Naive B cell (primary cell): ENCODE results near the gene KATNB1. TPM values are rescaled to one million over a fixed set of nuclear protein-coding genes. Genes with fewer than 3 reads are reported as not detected.
"Not testable (repeated sequence)": the region's sequence is repeated elsewhere in the genome, so short reads cannot be mapped to it uniquely, and the experiment has no call there.

Experiments
- ATAC-seq, 2 donors: fragments of 150-1000 bp; cut with Tn5 transposase; 2 replicates each; pipeline ENCODE4 v1.10.0; 2021; ENCODE audit warnings: low read depth in 2 of 2, mild to moderate bottlenecking in 2 of 2, moderate library complexity in 2 of 2
- DNase-seq: peaks from one replicate; pipeline ENCODE4 v3.0.0; 2022
- H3K27ac Mint-ChIP-seq, 6 donors: one replicate each; pipeline ENCODE4 v1.8.0; 2020 to 2022; ENCODE audit warnings: mild to moderate bottlenecking in 6 of 6, mixed read lengths in 6 of 6, moderate library complexity in 5 of 6, inconsistent platforms in 2 of 6
- H3K27me3 Mint-ChIP-seq, 3 donors: one replicate each; pipeline ENCODE4 v1.8.0; 2021 to 2022; ENCODE audit warnings: mixed read lengths in 3 of 3, mild to moderate bottlenecking in 1 of 3
- H3K36me3 Mint-ChIP-seq, 2 donors: one replicate each; pipeline ENCODE4 v1.8.0; 2020 to 2022; ENCODE audit warnings: mixed read lengths in 2 of 2, inconsistent platforms in 1 of 2, mild to moderate bottlenecking in 1 of 2
- H3K4me1 Mint-ChIP-seq, 3 donors: one replicate each; pipeline ENCODE4 v1.8.0; 2020 to 2022; ENCODE audit warnings: mixed read lengths in 3 of 3, inconsistent platforms in 1 of 3, mild to moderate bottlenecking in 1 of 3, moderate library complexity in 1 of 3
- H3K4me3 Mint-ChIP-seq, 8 donors: one replicate each; pipeline ENCODE4 v1.8.0; 2020 to 2022; ENCODE audit warnings: mild to moderate bottlenecking in 8 of 8, mixed read lengths in 8 of 8, moderate library complexity in 8 of 8, inconsistent platforms in 2 of 8
- H3K9me3 Mint-ChIP-seq, 7 donors: one replicate each; pipeline ENCODE4 v1.8.0; 2020 to 2022; ENCODE audit warnings: mixed read lengths in 7 of 7, mild to moderate bottlenecking in 5 of 7, inconsistent platforms in 2 of 7, moderate library complexity in 1 of 7
- polyA plus RNA-seq, 6 donors: library from polyadenylated mRNA; unstranded; fragments of 300-500 nt; fragmentation: Illumina TruSeq; gene quantifications; one replicate each; pipeline ENCODE4 v1.2.3, GENCODE V29; 2021; ENCODE audit warnings: low read depth in 6 of 6

KATNB1 gene
- polyA plus RNA-seq, 6 donors from 2014 or later = 6.1 to 27.2 (median 10.0) TPM

- Mint-ChIP-seq H3K4me1 (no peaks in the 10 kb centered on the region), H3K27ac (peak overlapping the region in 1 of 6 donors; percentile 59)
- ATAC-seq = no peak
These were observed 50.4 kb downstream of the KATNB1 start for GRCh38 chr16:57785924-57786323.

GRCh38 chr16:57786632-57787518 is 51.3 kb downstream of the KATNB1 start:
- H3K27ac Mint-ChIP-seq = peak overlapping the region in 2 of 6 donors; percentile 38 to 52
- DNase-seq = no peak
- peak overlapping the region in 1 of 8 donors; percentile 22 for H3K4me3 Mint-ChIP-seq
- H3K4me1 Mint-ChIP-seq = no peaks in the 10 kb centered on the region
- H3K27me3 Mint-ChIP-seq = no peaks in the 10 kb centered on the region
- H3K9me3 Mint-ChIP-seq = no peaks in the 10 kb centered on the region
- no peak for ATAC-seq
- no peaks in the 10 kb centered on the region for H3K36me3 Mint-ChIP-seq

More at GRCh38 chr16:57785924-57786323, 50.4 kb downstream of the KATNB1 start:
- Mint-ChIP-seq H3K4me3 (no peak overlapping the region), H3K36me3 (no peaks in the 10 kb centered on the region), H3K9me3 (no peaks in the 10 kb centered on the region), H3K27me3 (no peaks in the 10 kb centered on the region)
- no peak for DNase-seq

GRCh38 chr16:57787519-57787905 is 51.9 kb downstream of the KATNB1 start:
- H3K27ac Mint-ChIP-seq = peak overlapping the region in 1 of 6 donors; percentile 52
- H3K27me3 Mint-ChIP-seq = no peaks in the 10 kb centered on the region
- no peak for DNase-seq

GRCh38 chr16:57788252-57788841 is 52.8 kb downstream of the KATNB1 start:
- H3K36me3 Mint-ChIP-seq = no peaks in the 10 kb centered on the region
- DNase-seq = no peak
- no peak overlapping the region for H3K4me3 Mint-ChIP-seq
- no peak for ATAC-seq
- H3K27me3 Mint-ChIP-seq = no peaks in the 10 kb centered on the region
- H3K9me3 Mint-ChIP-seq = no peaks in the 10 kb centered on the region
- no peaks in the 10 kb centered on the region for H3K4me1 Mint-ChIP-seq
- H3K27ac Mint-ChIP-seq = no peak overlapping the region

More at GRCh38 chr16:57787519-57787905, 51.9 kb downstream of the KATNB1 start:
- ATAC-seq = no peak
- Mint-ChIP-seq H3K9me3 (no peaks in the 10 kb centered on the region), H3K4me3 (no peak overlapping the region), H3K36me3 (no peaks in the 10 kb centered on the region), H3K4me1 (no peaks in the 10 kb centered on the region)

GRCh38 chr16:57788951-57789350 is 53.4 kb downstream of the KATNB1 start:
- no peak for DNase-seq

GRCh38 chr16:57791195-57791892 is 55.8 kb downstream of the KATNB1 start:
- H3K36me3 Mint-ChIP-seq = no peaks in the 10 kb centered on the region
- H3K9me3 Mint-ChIP-seq = no peaks in the 10 kb centered on the region
- DNase-seq (no peak), ATAC-seq (no peak)
- H3K27ac Mint-ChIP-seq = no peak overlapping the region
- H3K27me3 Mint-ChIP-seq = no peaks in the 10 kb centered on the region
- H3K4me1 Mint-ChIP-seq = no peaks in the 10 kb centered on the region
- H3K4me3 Mint-ChIP-seq = no peak overlapping the region

More at GRCh38 chr16:57788951-57789350, 53.4 kb downstream of the KATNB1 start:
- Mint-ChIP-seq H3K36me3 (no peaks in the 10 kb centered on the region), H3K9me3 (no peaks in the 10 kb centered on the region), H3K4me1 (no peaks in the 10 kb centered on the region), H3K27me3 (no peaks in the 10 kb centered on the region), H3K27ac (peak overlapping the region in 2 of 6 donors; percentile 23 to 49), H3K4me3 (no peak overlapping the region)
- no peak for ATAC-seq

GRCh38 chr16:57791893-57792461 is 56.4 kb downstream of the KATNB1 start:
- H3K4me3 Mint-ChIP-seq = no peak overlapping the region
- H3K9me3 Mint-ChIP-seq = no peaks in the 10 kb centered on the region
- H3K27me3 Mint-ChIP-seq = peaks cover 0 to 5% (median 0%) of the 10 kb centered on the region in 3 donors
- no peaks in the 10 kb centered on the region for H3K36me3 Mint-ChIP-seq
- ATAC-seq = no peak
- no peak overlapping the region for H3K27ac Mint-ChIP-seq
- DNase-seq = no peak
- no peaks in the 10 kb centered on the region for H3K4me1 Mint-ChIP-seq

GRCh38 chr16:57794849-57795430 is 59.4 kb downstream of the KATNB1 start:
- peaks cover 6 to 14% (median 9%) of the 10 kb centered on the region in 3 donors for H3K4me1 Mint-ChIP-seq
- no peaks in the 10 kb centered on the region for H3K9me3 Mint-ChIP-seq
- no peaks in the 10 kb centered on the region for H3K36me3 Mint-ChIP-seq
- no peak overlapping the region for H3K27ac Mint-ChIP-seq
- H3K4me3 Mint-ChIP-seq = no peak overlapping the region
- ATAC-seq (no peak), DNase-seq (no peak)
- H3K27me3 Mint-ChIP-seq = peaks cover 13 to 27% (median 16%) of the 10 kb centered on the region in 3 donors

GRCh38 chr16:57795431-57795878 is 59.9 kb downstream of the KATNB1 start:
- H3K36me3 Mint-ChIP-seq = no peaks in the 10 kb centered on the region
- DNase-seq = no peak
- ATAC-seq = peak in 1 of 2 donors; percentile 23
- H3K27me3 Mint-ChIP-seq = peaks cover 16 to 32% (median 21%) of the 10 kb centered on the region in 3 donors
- no peaks in the 10 kb centered on the region for H3K9me3 Mint-ChIP-seq
- no peak overlapping the region for H3K4me3 Mint-ChIP-seq
- peak overlapping the region in 1 of 6 donors; percentile 76 for H3K27ac Mint-ChIP-seq
- H3K4me1 Mint-ChIP-seq = peaks cover 9 to 19% (median 13%) of the 10 kb centered on the region in 3 donors

- not testable (repeated sequence) for H3K27ac Mint-ChIP-seq, DNase-seq, H3K4me3 Mint-ChIP-seq, ATAC-seq, H3K36me3 Mint-ChIP-seq, H3K9me3 Mint-ChIP-seq
- peaks cover 21 to 36% (median 27%) of the 10 kb centered on the region in 3 donors for H3K27me3 Mint-ChIP-seq
- H3K4me1 Mint-ChIP-seq = peaks cover 11 to 21% (median 19%) of the 10 kb centered on the region in 3 donors
These were observed 60.4 kb downstream of the KATNB1 start for GRCh38 chr16:57796014-57796413.

- Mint-ChIP-seq H3K4me3 (no peak overlapping the region), H3K27ac (no peak overlapping the region), H3K4me1 (peaks cover 15 to 27% (median 25%) of the 10 kb centered on the region in 3 donors), H3K9me3 (no peaks in the 10 kb centered on the region), H3K36me3 (no peaks in the 10 kb centered on the region), H3K27me3 (peaks cover 23 to 45% (median 34%) of the 10 kb centered on the region in 3 donors)
- ATAC-seq = no peak
- DNase-seq = no peak
These were observed 61.6 kb downstream of the KATNB1 start for GRCh38 chr16:57797216-57797525.

GRCh38 chr16:57797526-57798266 is 62.1 kb downstream of the KATNB1 start:
- ATAC-seq = no peak
- DNase-seq = no peak
- no peaks in the 10 kb centered on the region for H3K9me3 Mint-ChIP-seq
- H3K27me3 Mint-ChIP-seq = peaks cover 25 to 49% (median 39%) of the 10 kb centered on the region in 3 donors
- H3K4me1 Mint-ChIP-seq = peaks cover 19 to 31% (median 28%) of the 10 kb centered on the region in 3 donors
- H3K4me3 Mint-ChIP-seq = no peak overlapping the region
- peaks cover 0 to 5% of the 10 kb centered on the region in 2 donors for H3K36me3 Mint-ChIP-seq
- H3K27ac Mint-ChIP-seq = no peak overlapping the region
